ENCODE data around the gene SLC8A1. TPM values are rescaled to one million over a fixed set of nuclear protein-coding genes. Genes with fewer than 3 reads are reported as not detected.

Gene SLC8A1
- total RNA-seq, 1 experiment from 2014 or later, result not detected

DNA sequence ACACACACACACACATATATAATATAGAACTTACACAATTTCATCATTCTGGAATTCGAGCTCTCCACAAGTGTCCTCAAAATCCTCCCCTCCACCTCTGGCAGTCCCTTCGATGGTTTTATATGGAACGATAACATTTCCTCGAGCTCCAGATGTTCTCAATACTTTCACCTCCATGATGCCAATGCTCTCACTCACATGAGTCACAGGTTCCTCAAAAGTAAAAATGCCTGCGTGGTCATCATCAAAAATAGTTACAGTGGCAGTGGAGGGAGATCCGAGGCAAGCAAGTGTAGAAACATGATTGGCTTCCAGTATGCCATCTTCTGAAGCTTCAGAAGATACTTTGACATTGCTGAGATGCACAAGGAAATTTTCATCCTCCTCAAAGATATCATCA is 23.5 kb downstream of the SLC8A1 start:
- TF ChIP-seq, protein P1, sequence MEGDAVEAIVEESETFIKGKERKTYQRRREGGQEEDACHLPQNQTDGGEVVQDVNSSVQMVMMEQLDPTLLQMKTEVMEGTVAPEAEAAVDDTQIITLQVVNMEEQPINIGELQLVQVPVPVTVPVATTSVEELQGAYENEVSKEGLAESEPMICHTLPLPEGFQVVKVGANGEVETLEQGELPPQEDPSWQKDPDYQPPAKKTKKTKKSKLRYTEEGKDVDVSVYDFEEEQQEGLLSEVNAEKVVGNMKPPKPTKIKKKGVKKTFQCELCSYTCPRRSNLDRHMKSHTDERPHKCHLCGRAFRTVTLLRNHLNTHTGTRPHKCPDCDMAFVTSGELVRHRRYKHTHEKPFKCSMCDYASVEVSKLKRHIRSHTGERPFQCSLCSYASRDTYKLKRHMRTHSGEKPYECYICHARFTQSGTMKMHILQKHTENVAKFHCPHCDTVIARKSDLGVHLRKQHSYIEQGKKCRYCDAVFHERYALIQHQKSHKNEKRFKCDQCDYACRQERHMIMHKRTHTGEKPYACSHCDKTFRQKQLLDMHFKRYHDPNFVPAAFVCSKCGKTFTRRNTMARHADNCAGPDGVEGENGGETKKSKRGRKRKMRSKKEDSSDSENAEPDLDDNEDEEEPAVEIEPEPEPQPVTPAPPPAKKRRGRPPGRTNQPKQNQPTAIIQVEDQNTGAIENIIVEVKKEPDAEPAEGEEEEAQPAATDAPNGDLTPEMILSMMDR (conservative IDR thresholded peaks at IDR 0.05; ENCODE audit: low read depth, low read length), result no peak
- TF ChIP-seq EZH2 (IDR thresholded peaks at IDR 0.05; ENCODE audit: borderline replicate concordance, low read depth, low read length, poor library complexity, severe bottlenecking), result no peak
- Histone ChIP-seq H3K36me3 (ENCODE audit: insufficient read depth, low read length, poor library complexity, severe bottlenecking) (no peaks in the 10 kb centered on the region), H3K27ac (ENCODE audit: low read depth, low read length, poor library complexity, severe bottlenecking) (no peak overlapping the region), H3K4me1 (ENCODE audit: insufficient read depth, low read length, poor library complexity, severe bottlenecking) (no peaks in the 10 kb centered on the region), H3K9me3 (ENCODE audit: low read depth, low read length, poor library complexity, severe bottlenecking) (no peaks in the 10 kb centered on the region), H3K4me3 (ENCODE audit: low read depth, low read length, poor library complexity, severe bottlenecking) (no peak overlapping the region), H3K27me3 (replicated peaks; ENCODE audit: insufficient read depth, low read depth, low read length, poor library complexity) (peaks cover 10% of the 10 kb centered on the region)
- BruUV-seq (replicated peaks), result no TSS peak
- DNase-seq (ENCODE audit: low spot score), result no peak
- intact Hi-C loops (cut with micrococcal nuclease; ENCODE audit: unreplicated experiment), result no loop called here
- ChIA-PET CTCF (no interaction called here), POLR2A (ENCODE audit: low non-redundant PET) (no interaction called here)

DNA sequence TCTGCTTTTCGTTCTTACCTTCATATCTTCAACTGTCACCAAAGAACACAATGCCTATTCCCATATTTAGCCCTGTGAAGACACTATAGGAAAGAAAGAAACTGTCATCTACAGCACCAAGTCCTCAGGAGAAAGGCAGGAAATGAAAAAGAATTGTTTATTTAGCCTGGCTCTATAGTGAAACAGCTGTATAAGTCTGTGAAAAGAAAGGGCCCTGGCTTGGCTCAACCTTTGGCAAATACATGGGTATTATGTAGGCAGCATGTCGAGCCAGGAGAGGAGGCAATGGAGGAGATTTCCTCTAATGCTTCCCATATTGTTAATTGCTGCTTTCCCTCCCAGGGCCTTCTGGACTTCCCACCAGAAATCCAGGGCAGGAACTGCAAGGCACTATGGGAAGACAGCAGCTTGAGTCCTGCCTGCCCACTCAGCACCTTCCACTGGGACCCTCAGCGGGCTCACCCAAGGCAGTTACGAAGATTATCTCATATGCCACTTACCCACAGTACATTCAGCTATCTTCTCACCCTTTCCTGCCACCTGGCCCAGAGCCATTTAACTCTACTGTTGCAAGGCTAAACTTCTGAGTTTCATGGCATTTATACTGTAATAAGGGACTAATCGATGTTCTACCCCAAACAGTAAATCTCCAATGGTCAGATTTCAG is 30.1 kb downstream of the SLC8A1 start:
- ChIA-PET CTCF (no interaction called here), POLR2A (ENCODE audit: low non-redundant PET) (no interaction called here)
- no peak overlapping the region for H3K4me3 ChIP-seq (ENCODE audit: low read depth, low read length, poor library complexity, severe bottlenecking)
- no peak for DNase-seq (ENCODE audit: low spot score)
- intact Hi-C loops (cut with micrococcal nuclease; ENCODE audit: unreplicated experiment), result no loop called here
- TF ChIP-seq, protein P1 (conservative IDR thresholded peaks at IDR 0.05; ENCODE audit: low read depth, low read length), result no peak
- TF ChIP-seq EZH2 (IDR thresholded peaks at IDR 0.05; ENCODE audit: borderline replicate concordance, low read depth, low read length, poor library complexity, severe bottlenecking), result no peak
- no peaks in the 10 kb centered on the region for H3K36me3 ChIP-seq (ENCODE audit: insufficient read depth, low read length, poor library complexity, severe bottlenecking)
- H3K9me3 ChIP-seq (ENCODE audit: low read depth, low read length, poor library complexity, severe bottlenecking), result no peaks in the 10 kb centered on the region
- no peaks in the 10 kb centered on the region for H3K4me1 ChIP-seq (ENCODE audit: insufficient read depth, low read length, poor library complexity, severe bottlenecking)
- BruUV-seq (replicated peaks), result no TSS peak
- H3K27me3 ChIP-seq (replicated peaks; ENCODE audit: insufficient read depth, low read depth, low read length, poor library complexity), result peaks cover 36% of the 10 kb centered on the region
- no peak overlapping the region for H3K27ac ChIP-seq (ENCODE audit: low read depth, low read length, poor library complexity, severe bottlenecking)

DNA sequence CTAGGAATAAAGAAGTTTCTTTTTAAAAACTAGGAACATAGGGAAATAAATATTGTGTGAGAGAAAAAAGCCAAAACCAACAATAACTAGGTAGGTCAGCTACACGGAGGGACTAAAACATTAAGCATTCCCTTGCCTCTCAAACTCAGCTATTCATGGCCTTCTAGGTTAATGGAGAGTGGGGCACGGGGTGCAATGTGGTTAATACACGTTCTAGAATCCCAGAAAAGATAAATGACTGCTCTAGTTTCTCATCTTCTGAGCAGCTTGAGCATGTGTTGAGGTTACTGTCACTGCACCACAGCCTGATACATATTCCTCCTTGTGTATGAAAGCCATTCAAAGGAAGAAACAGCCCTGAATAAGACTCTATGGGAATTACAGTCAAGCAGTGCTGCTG is 31.4 kb downstream of the SLC8A1 start:
- Histone ChIP-seq H3K4me1 (ENCODE audit: insufficient read depth, low read length, poor library complexity, severe bottlenecking) (no peaks in the 10 kb centered on the region), H3K4me3 (ENCODE audit: low read depth, low read length, poor library complexity, severe bottlenecking) (no peak overlapping the region), H3K27me3 (replicated peaks; ENCODE audit: insufficient read depth, low read depth, low read length, poor library complexity) (peaks cover 36% of the 10 kb centered on the region), H3K27ac (ENCODE audit: low read depth, low read length, poor library complexity, severe bottlenecking) (no peak overlapping the region), H3K9me3 (ENCODE audit: low read depth, low read length, poor library complexity, severe bottlenecking) (no peaks in the 10 kb centered on the region), H3K36me3 (ENCODE audit: insufficient read depth, low read length, poor library complexity, severe bottlenecking) (no peaks in the 10 kb centered on the region)
- CTCF ChIA-PET, result no interaction called here
- POLR2A ChIA-PET (ENCODE audit: low non-redundant PET), result no interaction called here
- no peak for DNase-seq (ENCODE audit: low spot score)
- TF ChIP-seq EZH2 (IDR thresholded peaks at IDR 0.05; ENCODE audit: borderline replicate concordance, low read depth, low read length, poor library complexity, severe bottlenecking), result no peak
- TF ChIP-seq, protein P1 (conservative IDR thresholded peaks at IDR 0.05; ENCODE audit: low read depth, low read length), result no peak
- BruUV-seq (replicated peaks), result no TSS peak
- intact Hi-C loops (cut with micrococcal nuclease; ENCODE audit: unreplicated experiment), result no loop called here
